HCT116 (cell line): ENCODE results near the gene CA10. TPM values are rescaled to one million over a fixed set of nuclear protein-coding genes. Genes with fewer than 3 reads are reported as not detected.

Experiments
- ATAC-seq: fragments of 200-7000 bp; cut with Tn5 transposase; 2 replicates; pipeline ENCODE4 v1.9.1; 2020; ENCODE audit warnings: mild to moderate bottlenecking, moderate library complexity
- BruUV-seq: library from RNA; stranded (reverse); fragments of 400-500 nt; replicated peaks from 2 replicates; lab custom pipeline; 2021; lab: Mats Ljungman, UMichigan
- CTCF ChIA-PET: fragments of 300-600 bp; sonication (Branson Sonifier 250); formaldehyde crosslinking; loops from one replicate; lab custom pipeline; 2021; ENCODE audit warnings: antibody characterized with exemption; lab: Charles Lee
- POLR2A ChIA-PET: fragments of 300-600, 350-600 bp; sonication (Branson Sonifier 250); formaldehyde crosslinking; loops from one replicate; lab custom pipeline; 2021; ENCODE audit warnings: antibody characterized with exemption; lab: Charles Lee
- RAD21 ChIA-PET, 2 experiments: fragments of 300-600 bp; sonication (Branson Sonifier 250); formaldehyde crosslinking; loops; one replicate each; lab custom pipeline; 2023; ENCODE audit warnings: low total read pairs in 2 of 2; ENCODE audit not compliant: uncharacterized antibody in 2 of 2, unreplicated experiment in 2 of 2, low non-redundant PET in 1 of 2; lab: Charles Lee
- DNase-seq: peaks from one replicate; pipeline ENCODE4 v3.0.0-alpha.2; 2010; ENCODE audit warnings: low read depth, low spot score
- H2AFZ ChIP-seq: fragments of 200-600 bp; shearing (Covaris generic), sonication (generic); 2 replicates; pipeline ENCODE4 v1.6.1; 2017; ENCODE audit warnings: low read depth, mixed run types, mixed read lengths, antibody characterized with exemption, low read length; ENCODE audit not compliant: poor library complexity, severe bottlenecking
- H3K27ac ChIP-seq: 2 replicates; pipeline ENCODE4 v1.5.1; 2012; ENCODE audit warnings: low read depth, low read length
- H3K27me3 ChIP-seq: fragments of 200-600 bp; sonication (generic); 2 replicates; pipeline ENCODE4 v1.6.1; 2016; ENCODE audit warnings: mixed run types, low read length, mixed read lengths; ENCODE audit not compliant: insufficient read depth
- H3K36me3 ChIP-seq, 2 experiments: fragments of 200-500 bp in 1 of 2; fragments of 200-600 bp in 1 of 2; sonication (Bioruptor generic) in 1 of 2; sonication (generic) in 1 of 2; 2 replicates each; pipeline versions ENCODE4 v1.5.1 to v1.6.1; 2014 to 2016; ENCODE audit warnings: low read length in 2 of 2, inconsistent platforms in 1 of 2, mixed read lengths in 1 of 2, mixed run types in 1 of 2; ENCODE audit not compliant: insufficient read depth in 2 of 2, control insufficient read depth in 1 of 2
- H3K4me1 ChIP-seq, 2 experiments: fragments of 200-600 bp in 1 of 2; sonication (generic) in 1 of 2; 2 replicates each; pipeline versions ENCODE4 v1.5.1 to v1.6.1; 2012 to 2017; ENCODE audit warnings: low read length in 2 of 2, inconsistent platforms in 1 of 2, mild to moderate bottlenecking in 1 of 2, mixed read lengths in 1 of 2, mixed run types in 1 of 2, moderate library complexity in 1 of 2; ENCODE audit not compliant: insufficient read depth in 2 of 2, control insufficient read depth in 1 of 2
- H3K4me2 ChIP-seq: fragments of 200-600 bp; sonication (generic); 2 replicates; pipeline ENCODE4 v1.6.1; 2017; ENCODE audit warnings: mixed run types, low read length, mixed read lengths
- H3K4me3 ChIP-seq, 2 experiments: fragments of 200-600 bp in 1 of 2; sonication (generic) in 1 of 2; replicated peaks in 1 of 2; 2 replicates each; pipeline ENCODE4 v1.5.1; 2011 to 2016; ENCODE audit warnings: low read length in 2 of 2, control low read depth in 1 of 2, low read depth in 1 of 2, mild to moderate bottlenecking in 1 of 2, mixed read lengths in 1 of 2, mixed run types in 1 of 2
- H3K79me2 ChIP-seq: fragments of 200-600 bp; sonication (generic); 2 replicates; pipeline ENCODE4 v1.6.1; 2017; ENCODE audit warnings: mild to moderate bottlenecking, mixed run types, low read length, moderate library complexity, mixed read lengths; ENCODE audit not compliant: insufficient read depth
- H3K9ac ChIP-seq: fragments of 200-600 bp; sonication (generic); 2 replicates; pipeline ENCODE4 v1.6.1; 2016; ENCODE audit warnings: low read length, mixed read lengths
- H3K9me2 ChIP-seq: fragments of 200-600 bp; sonication (generic), shearing (Covaris generic); 2 replicates; pipeline ENCODE4 v1.6.1; 2017; ENCODE audit warnings: mixed run types, mild to moderate bottlenecking, moderate library complexity; ENCODE audit not compliant: insufficient read depth
- H3K9me3 ChIP-seq, 2 experiments: fragments of 200-500 bp in 1 of 2; fragments of 200-600 bp in 1 of 2; sonication (Bioruptor generic) in 1 of 2; sonication (generic) in 1 of 2; 2 replicates each; pipeline ENCODE4 v1.6.1; 2014 to 2017; ENCODE audit warnings: low read length in 2 of 2, mixed read lengths in 2 of 2, inconsistent platforms in 1 of 2, low read depth in 1 of 2, mild to moderate bottlenecking in 1 of 2, mixed run types in 1 of 2, moderate library complexity in 1 of 2; ENCODE audit not compliant: control insufficient read depth in 1 of 2, insufficient read depth in 1 of 2
- H4K20me1 ChIP-seq: fragments of 200-600 bp; sonication (generic), shearing (Covaris generic); 2 replicates; pipeline ENCODE4 v1.6.1; 2017; ENCODE audit warnings: mixed run types, mild to moderate bottlenecking, moderate library complexity; ENCODE audit not compliant: insufficient read depth
- EZH2phosphoT487 ChIP-seq: fragments of 200-600 bp; IDR thresholded peaks from 2 replicates; pipeline ENCODE4 v1.6.1; 2018; ENCODE audit warnings: antibody characterized with exemption, borderline replicate concordance
- MAX ChIP-seq: IDR thresholded peaks from 2 replicates; pipeline ENCODE4 v1.6.1; 2012
- POLR2AphosphoS5 ChIP-seq: IDR thresholded peaks from 2 replicates; pipeline ENCODE4 v1.6.1; 2011; ENCODE audit warnings: mild to moderate bottlenecking, low read depth, low read length, moderate library complexity
- SRF ChIP-seq: IDR thresholded peaks from 2 replicates; pipeline ENCODE4 v1.6.1; 2012; ENCODE audit warnings: low read depth
- ZNF274 ChIP-seq: fragments of 200-500 bp; sonication (Bioruptor generic); IDR thresholded peaks from 2 replicates; pipeline ENCODE4 v1.6.1; 2014; ENCODE audit warnings: mild to moderate bottlenecking, low read depth, low read length, inconsistent platforms
- intact Hi-C: fragments of 100-400 bp; cut with micrococcal nuclease; formaldehyde crosslinking; loops from 2 replicates; pipeline ENCODE4 v1.10.0; 2022
- total RNA-seq: library from RNA; stranded (reverse); gene quantifications from one replicate; pipeline ENCODE4 v1.2.1, GENCODE V29; 2021; ENCODE audit not compliant: unreplicated experiment
- TF ChIP-seq, protein P1 (sequence below): IDR thresholded peaks from 2 replicates; pipeline ENCODE4 v1.6.1; 2012; ENCODE audit warnings: low read depth

Gene CA10
- total RNA-seq, 1 experiment from 2014 or later = not detected

- Histone ChIP-seq H3K27ac (no peak overlapping the region), H3K4me2 (no peak overlapping the region), H3K9ac (no peak overlapping the region), H3K36me3 (no peaks in the 10 kb centered on the region; a peak in 1 of 4 replicates), H3K4me1 (no peaks in the 10 kb centered on the region), H3K4me3 (no peak overlapping the region), H4K20me1 (no peaks in the 10 kb centered on the region), H2AFZ (no peak overlapping the region), H3K27me3 (no peaks in the 10 kb centered on the region), H3K9me3 (peaks cover 36% of the 10 kb centered on the region in 2 experiments; a peak in 3 of 4 replicates), H3K9me2 (no peaks in the 10 kb centered on the region), H3K79me2 (no peaks in the 10 kb centered on the region)
- RAD21 ChIA-PET = no interaction called here
- POLR2A ChIA-PET = no interaction called here
- no peak for TF ChIP-seq MAX
- no peak for TF ChIP-seq SRF
- no peak for TF ChIP-seq ZNF274
- TF ChIP-seq POLR2AphosphoS5 = no peak
- TF ChIP-seq, protein P1, sequence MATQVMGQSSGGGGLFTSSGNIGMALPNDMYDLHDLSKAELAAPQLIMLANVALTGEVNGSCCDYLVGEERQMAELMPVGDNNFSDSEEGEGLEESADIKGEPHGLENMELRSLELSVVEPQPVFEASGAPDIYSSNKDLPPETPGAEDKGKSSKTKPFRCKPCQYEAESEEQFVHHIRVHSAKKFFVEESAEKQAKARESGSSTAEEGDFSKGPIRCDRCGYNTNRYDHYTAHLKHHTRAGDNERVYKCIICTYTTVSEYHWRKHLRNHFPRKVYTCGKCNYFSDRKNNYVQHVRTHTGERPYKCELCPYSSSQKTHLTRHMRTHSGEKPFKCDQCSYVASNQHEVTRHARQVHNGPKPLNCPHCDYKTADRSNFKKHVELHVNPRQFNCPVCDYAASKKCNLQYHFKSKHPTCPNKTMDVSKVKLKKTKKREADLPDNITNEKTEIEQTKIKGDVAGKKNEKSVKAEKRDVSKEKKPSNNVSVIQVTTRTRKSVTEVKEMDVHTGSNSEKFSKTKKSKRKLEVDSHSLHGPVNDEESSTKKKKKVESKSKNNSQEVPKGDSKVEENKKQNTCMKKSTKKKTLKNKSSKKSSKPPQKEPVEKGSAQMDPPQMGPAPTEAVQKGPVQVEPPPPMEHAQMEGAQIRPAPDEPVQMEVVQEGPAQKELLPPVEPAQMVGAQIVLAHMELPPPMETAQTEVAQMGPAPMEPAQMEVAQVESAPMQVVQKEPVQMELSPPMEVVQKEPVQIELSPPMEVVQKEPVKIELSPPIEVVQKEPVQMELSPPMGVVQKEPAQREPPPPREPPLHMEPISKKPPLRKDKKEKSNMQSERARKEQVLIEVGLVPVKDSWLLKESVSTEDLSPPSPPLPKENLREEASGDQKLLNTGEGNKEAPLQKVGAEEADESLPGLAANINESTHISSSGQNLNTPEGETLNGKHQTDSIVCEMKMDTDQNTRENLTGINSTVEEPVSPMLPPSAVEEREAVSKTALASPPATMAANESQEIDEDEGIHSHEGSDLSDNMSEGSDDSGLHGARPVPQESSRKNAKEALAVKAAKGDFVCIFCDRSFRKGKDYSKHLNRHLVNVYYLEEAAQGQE = no peak
- no peak for TF ChIP-seq EZH2phosphoT487
- CTCF ChIA-PET = no interaction called here
- BruUV-seq = no TSS peak
- intact Hi-C loops = no loop called here
- DNase-seq (no peak), ATAC-seq (no peak)
These were observed 200.7 kb downstream of the CA10 start for GRCh38 chr17:51957786-51958185.
